NB4 (cell line): Measurements from ENCODE around the gene NRCAM.

Source experiments
- POLR2A ChIP-seq: IDR thresholded peaks from 2 replicates; pipeline ENCODE4 v1.6.1; 2011; ENCODE audit warnings: mild to moderate bottlenecking; ENCODE audit not compliant: insufficient read length; ENCODE audit errors: extremely low read depth
- TF ChIP-seq, protein P1 (sequence below): IDR thresholded peaks from one replicate; pipeline ENCODE4 v1.5.1; 2012; ENCODE audit warnings: low read depth, low read length

DNA sequence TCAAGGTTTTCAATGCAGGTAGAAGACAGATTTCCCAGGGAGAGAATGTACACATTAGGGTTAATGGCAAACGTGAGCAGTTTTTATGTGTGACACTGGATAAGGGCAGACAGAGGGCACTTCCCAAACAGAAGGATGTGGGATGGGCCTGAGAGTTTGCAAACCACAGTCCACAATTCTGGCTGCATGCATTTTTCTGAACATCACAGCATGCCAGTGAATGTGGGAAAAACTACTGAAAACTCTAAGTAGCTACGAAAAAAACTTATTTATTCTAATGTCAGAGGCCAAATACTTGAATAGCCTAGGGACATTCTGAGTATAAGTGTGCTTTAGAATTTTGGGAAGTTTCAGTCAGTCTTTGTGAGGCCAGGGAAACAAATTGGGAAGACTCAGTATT, 145.9 kb downstream of the NRCAM start:
- TF ChIP-seq, protein P1, sequence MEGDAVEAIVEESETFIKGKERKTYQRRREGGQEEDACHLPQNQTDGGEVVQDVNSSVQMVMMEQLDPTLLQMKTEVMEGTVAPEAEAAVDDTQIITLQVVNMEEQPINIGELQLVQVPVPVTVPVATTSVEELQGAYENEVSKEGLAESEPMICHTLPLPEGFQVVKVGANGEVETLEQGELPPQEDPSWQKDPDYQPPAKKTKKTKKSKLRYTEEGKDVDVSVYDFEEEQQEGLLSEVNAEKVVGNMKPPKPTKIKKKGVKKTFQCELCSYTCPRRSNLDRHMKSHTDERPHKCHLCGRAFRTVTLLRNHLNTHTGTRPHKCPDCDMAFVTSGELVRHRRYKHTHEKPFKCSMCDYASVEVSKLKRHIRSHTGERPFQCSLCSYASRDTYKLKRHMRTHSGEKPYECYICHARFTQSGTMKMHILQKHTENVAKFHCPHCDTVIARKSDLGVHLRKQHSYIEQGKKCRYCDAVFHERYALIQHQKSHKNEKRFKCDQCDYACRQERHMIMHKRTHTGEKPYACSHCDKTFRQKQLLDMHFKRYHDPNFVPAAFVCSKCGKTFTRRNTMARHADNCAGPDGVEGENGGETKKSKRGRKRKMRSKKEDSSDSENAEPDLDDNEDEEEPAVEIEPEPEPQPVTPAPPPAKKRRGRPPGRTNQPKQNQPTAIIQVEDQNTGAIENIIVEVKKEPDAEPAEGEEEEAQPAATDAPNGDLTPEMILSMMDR = no peak
- no peak for TF ChIP-seq POLR2A
